ENCODE results near the gene DNAI7. TPM values are rescaled to one million over a fixed set of nuclear protein-coding genes. Genes with fewer than 3 reads are reported as not detected.

The DNAI7 gene
- total RNA-seq, 2 experiments from 2014 or later, result 0.10 TPM; not detected in 1

DNA sequence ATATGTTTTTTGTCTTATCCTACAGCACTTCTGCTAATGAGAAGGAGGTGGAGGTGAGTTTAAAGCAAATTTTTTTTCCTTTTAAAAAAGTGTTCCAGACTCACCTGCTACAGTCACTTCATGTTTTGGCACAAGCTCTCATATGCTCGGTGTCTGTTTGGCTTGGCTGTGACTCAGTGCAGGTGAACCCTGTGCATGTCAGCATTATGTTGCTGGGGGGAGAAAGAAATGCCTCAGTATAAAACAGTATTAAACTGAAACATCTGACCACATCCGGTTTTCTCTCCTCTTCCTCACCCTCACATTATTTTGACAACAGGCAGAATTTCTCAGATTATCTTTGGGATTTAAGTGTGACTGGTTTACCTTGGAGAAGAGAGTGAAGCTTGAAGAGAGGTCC lies 105.2 kb downstream of the DNAI7 start:
- ChIA-PET POLR2A (no interaction called here), CTCF (interaction anchor here (1.0 to 1.9 kb wide), 4 partner anchors 38 to 298 kb away, joined by 4 to 8 read pairs (median 6); no protein-coding TSS in a partner anchor)
- intact Hi-C loops (cut with micrococcal nuclease), result loop anchor here (1.0 kb wide), 1 partner anchor 37 kb away; a partner anchor contains a TSS
- Mint-ChIP-seq H3K9me3 (peaks cover 3% of the 10 kb centered on the region), H3K27ac (no peak overlapping the region), H3K36me3 (peaks cover 42% of the 10 kb centered on the region), H3K4me3 (no peak overlapping the region), H3K27me3 (no peaks in the 10 kb centered on the region), H3K4me1 (ENCODE audit: low read depth) (peaks cover 30% of the 10 kb centered on the region)
- DNase-seq, result peak; percentile 45

DNA sequence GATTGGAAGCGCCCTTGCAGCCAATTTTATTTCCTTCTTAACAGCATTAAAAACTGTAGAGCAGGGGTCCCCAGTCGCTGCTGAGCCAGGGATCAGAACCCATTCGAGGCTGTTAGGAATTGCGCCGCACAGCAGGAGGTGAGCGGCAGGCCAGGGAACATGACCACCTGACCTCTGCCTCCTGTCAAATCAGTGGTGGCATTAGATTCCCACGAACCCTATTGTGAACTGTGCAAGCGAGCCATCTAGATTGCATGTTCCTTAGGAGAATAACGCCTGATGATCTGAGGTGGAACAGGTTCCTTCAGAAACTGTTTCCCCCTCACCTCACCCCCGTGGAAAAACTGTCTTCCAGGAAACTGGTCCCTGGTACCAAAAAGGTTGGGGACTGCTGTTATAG lies 107.4 kb downstream of the DNAI7 start:
- ChIA-PET CTCF (no interaction called here), POLR2A (no interaction called here)
- no peak overlapping the region for H3K27ac Mint-ChIP-seq
- no peak overlapping the region for H3K4me3 Mint-ChIP-seq
- peaks cover 29% of the 10 kb centered on the region for H3K36me3 Mint-ChIP-seq
- no peak for DNase-seq
- intact Hi-C loops (cut with micrococcal nuclease), result no loop called here
- no peaks in the 10 kb centered on the region for H3K27me3 Mint-ChIP-seq
- no peaks in the 10 kb centered on the region for H3K9me3 Mint-ChIP-seq
- peaks cover 30% of the 10 kb centered on the region for H3K4me1 Mint-ChIP-seq (ENCODE audit: low read depth)

DNA sequence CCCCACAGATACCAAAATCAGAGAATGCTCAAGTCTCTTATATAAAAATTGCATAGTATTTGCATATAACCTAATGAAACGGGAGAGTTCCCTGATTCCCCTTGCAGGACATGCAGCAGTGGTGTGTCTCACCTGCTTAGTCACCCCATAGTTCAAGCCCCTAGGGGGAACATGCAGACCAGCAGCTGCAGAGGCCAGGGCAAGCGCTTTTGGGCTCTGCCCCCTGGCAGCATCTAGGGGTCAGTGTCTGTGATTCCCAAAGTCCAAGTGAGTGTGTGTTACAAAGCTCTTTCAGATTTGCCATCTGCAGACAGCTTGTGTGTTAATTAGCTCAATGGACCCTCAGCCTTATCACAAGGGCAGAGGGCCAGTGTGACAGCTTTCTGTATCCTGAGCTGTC lies 110.1 kb downstream of the DNAI7 start:
- Mint-ChIP-seq H3K4me3 (no peak overlapping the region), H3K27ac (no peak overlapping the region), H3K4me1 (ENCODE audit: low read depth) (peaks cover 14% of the 10 kb centered on the region), H3K9me3 (no peaks in the 10 kb centered on the region), H3K36me3 (peaks cover 20% of the 10 kb centered on the region), H3K27me3 (no peaks in the 10 kb centered on the region)
- no peak for DNase-seq
- ChIA-PET CTCF (no interaction called here), POLR2A (no interaction called here)
- intact Hi-C loops (cut with micrococcal nuclease), result no loop called here

DNA sequence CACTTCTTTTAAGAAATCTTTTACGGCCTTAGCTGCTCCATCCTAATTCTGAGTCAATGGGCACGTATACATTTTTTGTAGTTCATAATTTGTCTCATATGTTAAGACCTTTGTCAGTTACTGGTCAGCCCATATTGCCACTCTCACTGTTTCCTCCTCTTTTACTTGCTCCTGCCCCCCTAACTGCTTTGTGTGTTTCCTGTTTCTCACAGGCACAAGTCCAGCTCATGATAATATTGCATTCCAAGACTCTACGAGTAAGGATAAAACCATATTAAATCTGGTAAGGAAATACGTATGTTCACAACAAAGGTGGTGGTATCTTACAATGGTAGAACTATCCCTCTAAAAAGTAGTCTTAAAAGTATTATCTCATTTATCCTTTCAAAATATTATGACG lies 111.7 kb downstream of the DNAI7 start:
- Mint-ChIP-seq H3K27me3 (no peaks in the 10 kb centered on the region), H3K9me3 (no peaks in the 10 kb centered on the region), H3K36me3 (peaks cover 20% of the 10 kb centered on the region), H3K4me1 (ENCODE audit: low read depth) (peaks cover 8% of the 10 kb centered on the region), H3K4me3 (no peak overlapping the region), H3K27ac (no peak overlapping the region)
- DNase-seq, result no peak
- intact Hi-C loops (cut with micrococcal nuclease), result no loop called here
- ChIA-PET CTCF (interaction anchor here (0.6 kb wide), 2 partner anchors 158 to 1972 kb away, joined by 3 read pairs; no protein-coding TSS in a partner anchor), POLR2A (no interaction called here)

DNA sequence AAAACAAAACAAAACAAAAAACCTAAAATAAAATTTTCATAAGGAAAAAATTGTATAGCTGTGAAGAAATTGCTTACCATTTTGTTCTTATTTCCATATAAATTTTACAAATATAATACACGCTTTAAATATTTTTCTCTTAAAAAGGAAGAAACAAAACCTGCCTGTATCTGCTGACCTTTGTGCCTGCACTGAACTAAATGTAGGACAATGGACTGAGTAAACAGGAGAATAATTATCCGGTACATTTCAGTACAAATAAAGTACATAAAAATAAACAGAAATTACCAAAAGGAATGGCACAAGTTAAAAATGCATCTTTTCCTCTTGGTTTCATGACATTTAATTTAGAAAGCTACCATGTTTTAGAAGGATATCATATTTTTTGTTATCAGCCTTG lies 112.3 kb downstream of the DNAI7 start:
- H3K27ac Mint-ChIP-seq, result no peak overlapping the region
- H3K9me3 Mint-ChIP-seq, result no peaks in the 10 kb centered on the region
- H3K36me3 Mint-ChIP-seq, result peaks cover 20% of the 10 kb centered on the region
- DNase-seq, result no peak
- CTCF ChIA-PET, result interaction anchor here (0.6 kb wide), 1 partner anchor 159 kb away, joined by 3 read pairs; no protein-coding TSS in a partner anchor
- H3K4me1 Mint-ChIP-seq (ENCODE audit: low read depth), result peaks cover 3% of the 10 kb centered on the region
- no peak overlapping the region for H3K4me3 Mint-ChIP-seq
- POLR2A ChIA-PET, result no interaction called here
- intact Hi-C loops (cut with micrococcal nuclease), result no loop called here
- H3K27me3 Mint-ChIP-seq, result no peaks in the 10 kb centered on the region

DNA sequence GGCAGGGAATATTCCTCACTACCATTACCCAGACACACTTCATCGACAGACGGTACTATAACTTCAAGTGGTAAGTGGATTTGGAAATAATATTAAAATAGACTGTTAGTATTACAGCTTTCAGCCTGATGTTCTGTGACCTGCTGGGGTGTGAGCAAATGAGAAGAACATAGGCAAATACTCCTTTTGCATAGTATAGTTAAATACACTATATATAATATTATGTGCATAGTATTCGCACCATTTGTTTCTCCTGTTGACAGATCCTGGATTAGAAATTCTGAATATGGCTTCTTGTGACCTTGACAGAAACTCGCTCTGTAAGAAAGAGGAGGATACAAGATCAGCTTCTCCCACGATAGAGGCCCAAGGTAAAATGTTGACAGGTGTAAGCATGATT lies 115.6 kb downstream of the DNAI7 start:
- no peak for DNase-seq
- Mint-ChIP-seq H3K9me3 (no peaks in the 10 kb centered on the region), H3K4me1 (ENCODE audit: low read depth) (no peaks in the 10 kb centered on the region), H3K27ac (no peak overlapping the region), H3K27me3 (no peaks in the 10 kb centered on the region), H3K4me3 (no peak overlapping the region), H3K36me3 (peaks cover 12% of the 10 kb centered on the region)
- POLR2A ChIA-PET, result no interaction called here
- CTCF ChIA-PET, result no interaction called here
- intact Hi-C loops (cut with micrococcal nuclease), result no loop called here

DNA sequence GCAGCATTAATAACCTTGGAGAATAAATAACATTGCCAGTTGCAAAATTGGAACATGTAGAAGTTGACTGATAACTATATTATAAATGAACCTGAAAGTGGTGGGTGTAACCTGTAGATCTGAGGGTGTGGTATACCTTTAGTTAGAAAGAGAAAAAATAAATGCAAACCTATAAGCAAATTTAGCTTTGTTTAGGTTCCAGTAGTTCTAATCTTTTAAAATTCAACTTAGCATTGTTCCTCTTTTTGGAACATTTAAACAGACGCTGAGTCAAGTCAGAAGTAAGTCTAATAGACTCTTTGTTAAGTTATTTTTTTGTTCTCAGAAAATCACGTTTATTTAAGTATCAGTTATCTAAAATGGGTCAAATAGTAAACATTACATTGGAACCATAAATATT lies 120.0 kb downstream of the DNAI7 start:
- POLR2A ChIA-PET, result no interaction called here
- Mint-ChIP-seq H3K27me3 (no peaks in the 10 kb centered on the region), H3K4me1 (ENCODE audit: low read depth) (peaks cover 4% of the 10 kb centered on the region), H3K27ac (no peak overlapping the region), H3K4me3 (no peak overlapping the region), H3K9me3 (no peaks in the 10 kb centered on the region), H3K36me3 (peaks cover 27% of the 10 kb centered on the region)
- CTCF ChIA-PET, result no interaction called here
- DNase-seq, result no peak
- intact Hi-C loops (cut with micrococcal nuclease), result no loop called here

DNA sequence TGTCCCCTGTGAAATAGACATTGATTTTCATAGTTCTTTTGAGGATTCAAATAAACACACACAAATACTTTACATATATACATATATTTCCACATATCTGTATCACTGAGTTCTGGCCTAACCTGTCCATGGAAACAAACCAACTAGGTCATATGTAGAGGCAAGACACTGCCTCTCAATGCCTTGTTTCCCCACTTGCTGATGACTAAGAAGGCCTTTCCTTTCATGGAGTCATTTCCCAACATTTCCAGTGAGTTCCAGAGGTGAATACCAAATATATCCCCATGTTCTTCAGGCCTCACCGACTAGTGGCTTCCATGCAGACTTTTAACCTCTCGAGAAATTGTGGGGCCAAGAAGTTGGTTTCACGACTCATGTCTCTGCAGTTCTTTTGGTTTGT lies 120.8 kb downstream of the DNAI7 start:
- CTCF ChIA-PET, result no interaction called here
- peaks cover 25% of the 10 kb centered on the region for H3K36me3 Mint-ChIP-seq
- intact Hi-C loops (cut with micrococcal nuclease), result no loop called here
- H3K27me3 Mint-ChIP-seq, result no peaks in the 10 kb centered on the region
- no peaks in the 10 kb centered on the region for H3K9me3 Mint-ChIP-seq
- H3K4me3 Mint-ChIP-seq, result no peak overlapping the region
- no peak for DNase-seq
- peaks cover 8% of the 10 kb centered on the region for H3K4me1 Mint-ChIP-seq (ENCODE audit: low read depth)
- POLR2A ChIA-PET, result no interaction called here
- no peak overlapping the region for H3K27ac Mint-ChIP-seq

DNA sequence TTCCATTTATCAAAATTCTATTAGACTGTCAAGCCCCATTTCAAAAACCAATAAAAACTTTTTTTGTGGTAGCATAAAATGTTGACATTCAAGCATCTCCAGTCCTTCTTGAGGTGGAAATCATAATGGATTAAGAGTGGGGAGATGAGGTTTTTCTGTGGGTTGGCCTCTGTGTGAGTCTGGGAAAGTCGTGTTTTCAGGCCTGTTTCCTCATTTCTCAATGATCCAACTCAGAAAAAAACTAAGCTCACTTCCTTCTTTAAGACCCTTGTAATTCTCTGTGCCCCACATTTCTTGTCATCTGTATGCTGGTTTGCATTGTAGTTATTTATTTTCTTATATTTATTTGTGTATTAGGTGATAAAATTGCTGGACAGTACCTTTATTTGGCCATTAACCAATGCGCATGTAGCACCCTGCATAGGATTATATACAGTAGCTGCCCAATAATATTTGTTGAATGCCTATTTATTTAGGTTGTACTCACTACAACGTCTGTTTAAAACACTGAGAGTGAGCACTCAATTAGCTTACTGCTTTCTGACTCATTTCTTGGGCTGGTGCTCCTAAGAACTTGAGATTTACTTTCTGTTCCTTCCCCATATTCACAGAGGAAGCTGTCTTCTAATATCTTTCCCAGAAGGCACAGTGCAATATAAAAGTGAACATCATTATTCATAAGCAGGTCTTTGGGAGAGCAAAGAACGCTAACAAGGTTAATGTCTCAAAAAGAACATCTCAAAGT lies 121.9 kb downstream of the DNAI7 start:
- Mint-ChIP-seq H3K27me3 (no peaks in the 10 kb centered on the region), H3K9me3 (no peaks in the 10 kb centered on the region), H3K4me3 (no peak overlapping the region), H3K36me3 (peaks cover 28% of the 10 kb centered on the region), H3K27ac (no peak overlapping the region), H3K4me1 (ENCODE audit: low read depth) (peaks cover 16% of the 10 kb centered on the region)
- intact Hi-C loops (cut with micrococcal nuclease), result no loop called here
- DNase-seq, result no peak
- ChIA-PET POLR2A (no interaction called here), CTCF (no interaction called here)

DNA sequence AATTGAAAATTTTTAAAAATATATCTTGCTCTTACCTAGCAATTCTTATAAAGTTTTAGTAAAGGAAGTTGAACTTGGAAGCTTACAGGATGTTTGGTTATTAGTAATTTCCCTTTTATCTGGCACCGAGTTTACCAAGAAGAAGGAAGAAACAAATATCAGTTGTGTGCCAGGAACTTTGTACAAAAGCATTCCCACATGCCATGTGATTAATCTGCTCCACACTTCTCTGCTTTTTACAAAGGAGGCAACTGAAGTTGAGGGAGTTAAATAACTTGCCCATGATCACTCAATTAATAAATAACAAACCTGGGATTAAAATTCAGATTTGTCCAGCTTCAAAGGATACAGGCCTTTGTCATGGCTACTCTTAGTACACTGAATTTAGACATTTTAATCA lies 123.6 kb downstream of the DNAI7 start:
- ChIA-PET CTCF (no interaction called here), POLR2A (no interaction called here)
- no peak overlapping the region for H3K27ac Mint-ChIP-seq
- no peaks in the 10 kb centered on the region for H3K9me3 Mint-ChIP-seq
- peaks cover 42% of the 10 kb centered on the region for H3K36me3 Mint-ChIP-seq
- H3K4me3 Mint-ChIP-seq, result no peak overlapping the region
- no peak for DNase-seq
- H3K27me3 Mint-ChIP-seq, result no peaks in the 10 kb centered on the region
- intact Hi-C loops (cut with micrococcal nuclease), result no loop called here
- H3K4me1 Mint-ChIP-seq (ENCODE audit: low read depth), result peaks cover 22% of the 10 kb centered on the region

DNA sequence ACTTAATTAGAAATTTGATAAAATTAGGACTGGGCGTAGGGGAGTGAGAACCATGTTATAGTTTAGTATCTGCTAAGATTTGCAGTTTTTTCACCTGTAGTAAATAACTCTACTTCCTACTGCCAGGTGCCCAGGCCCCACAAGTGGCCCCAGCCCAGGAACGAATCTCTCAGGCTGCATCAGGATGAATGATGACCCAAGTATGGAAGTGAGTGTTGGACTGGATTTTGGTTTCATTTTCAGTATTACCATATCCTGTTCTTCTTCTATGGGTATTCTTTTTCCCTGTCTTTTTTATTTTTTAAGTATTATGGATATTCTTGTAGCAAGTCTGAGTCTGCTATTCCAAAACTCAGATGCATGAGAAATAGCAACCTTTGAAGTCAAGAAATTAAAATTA lies 125.7 kb downstream of the DNAI7 start:
- intact Hi-C loops (cut with micrococcal nuclease), result no loop called here
- peaks cover 51% of the 10 kb centered on the region for H3K36me3 Mint-ChIP-seq

DNA sequence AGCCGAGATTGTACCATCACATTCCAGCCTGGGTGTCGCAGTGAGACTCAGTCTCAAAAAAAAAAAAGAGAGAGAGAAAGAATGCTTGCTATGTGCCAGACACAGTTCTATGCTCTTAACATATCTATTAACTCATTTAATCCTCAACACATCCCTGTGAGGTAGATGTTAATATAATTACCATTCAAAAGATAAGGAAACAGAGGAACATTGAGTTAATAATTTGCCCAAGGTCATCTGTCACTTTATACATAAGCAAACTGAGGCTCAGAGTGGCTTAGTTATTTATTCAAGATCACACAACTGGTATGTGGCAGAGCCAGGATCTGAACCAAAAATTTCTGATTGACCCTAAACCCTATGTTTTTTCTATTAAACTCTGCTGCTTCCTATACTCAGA lies 129.9 kb downstream of the DNAI7 start:
- Mint-ChIP-seq H3K36me3 (peaks cover 35% of the 10 kb centered on the region), H3K27me3 (no peaks in the 10 kb centered on the region), H3K4me3 (no peak overlapping the region), H3K9me3 (no peaks in the 10 kb centered on the region), H3K4me1 (ENCODE audit: low read depth) (peaks cover 41% of the 10 kb centered on the region), H3K27ac (no peak overlapping the region)
- CTCF ChIA-PET, result no interaction called here
- POLR2A ChIA-PET, result interaction anchor here (1.3 kb wide), 1 partner anchor 12 kb away, joined by 3 read pairs; no protein-coding TSS in a partner anchor
- no peak for DNase-seq
- intact Hi-C loops (cut with micrococcal nuclease), result no loop called here

More for the DNA sequence above, 125.7 kb downstream of the DNAI7 start:
- H3K9me3 Mint-ChIP-seq, result no peaks in the 10 kb centered on the region
- no peak overlapping the region for H3K4me3 Mint-ChIP-seq
- H3K4me1 Mint-ChIP-seq (ENCODE audit: low read depth), result peaks cover 25% of the 10 kb centered on the region
- H3K27ac Mint-ChIP-seq, result no peak overlapping the region
- POLR2A ChIA-PET, result no interaction called here
- no peaks in the 10 kb centered on the region for H3K27me3 Mint-ChIP-seq
- CTCF ChIA-PET, result no interaction called here
- no peak for DNase-seq
